ENCODE results near the gene RSPO3.
"Not testable (repeated sequence)": the region's sequence is repeated elsewhere in the genome, so short reads cannot be mapped to it uniquely, and the experiment has no call there.

Gene RSPO3

GRCh38 chr6:127206531-127207095 lies 88.1 kb downstream of the RSPO3 start:
- DNase-seq: no peak

GRCh38 chr6:127207591-127208120 lies 89.2 kb downstream of the RSPO3 start:
- DNase-seq: no peak

GRCh38 chr6:127210725-127211124 lies 92.3 kb downstream of the RSPO3 start:
- DNase-seq: no peak

GRCh38 chr6:127212376-127212775 lies 93.9 kb downstream of the RSPO3 start:
- no peak for DNase-seq

GRCh38 chr6:127214032-127214431 lies 95.6 kb downstream of the RSPO3 start:
- DNase-seq: not testable (repeated sequence)

GRCh38 chr6:127214531-127214930 lies 96.1 kb downstream of the RSPO3 start:
- not testable (repeated sequence) for DNase-seq

GRCh38 chr6:127215931-127216330 lies 97.5 kb downstream of the RSPO3 start:
- DNase-seq: no peak

GRCh38 chr6:127216810-127217789 lies 98.6 kb downstream of the RSPO3 start:
- DNase-seq: no peak

GRCh38 chr6:127219869-127220268 lies 101.4 kb downstream of the RSPO3 start:
- DNase-seq: no peak

- DNase-seq: no peak
Observed at GRCh38 chr6:127221201-127221600, 102.7 kb downstream of the RSPO3 start.

GRCh38 chr6:127222418-127222817 lies 103.9 kb downstream of the RSPO3 start:
- DNase-seq: no peak

- no peak for DNase-seq
Observed at GRCh38 chr6:127225497-127225896, 107.0 kb downstream of the RSPO3 start.

GRCh38 chr6:127233819-127234218 lies 115.3 kb downstream of the RSPO3 start:
- DNase-seq: not testable (repeated sequence)

- no peak for DNase-seq
Observed at GRCh38 chr6:127243501-127243900, 125.0 kb downstream of the RSPO3 start.
